GM23338 (cell line): Measurements from ENCODE around the gene MGAT5. TPM values are rescaled to one million over a fixed set of nuclear protein-coding genes. Genes with fewer than 3 reads are reported as not detected.

ENCODE experiments used
- ATAC-seq: fragments of 200-7000 bp; cut with Tn5 transposase; 3 replicates; pipeline ENCODE4 v1.9.1; 2020
- DNase-seq: peaks from one replicate; pipeline ENCODE4 v3.0.0-alpha.2; 2015; ENCODE audit warnings: low spot score
- H2AFZ ChIP-seq: fragments of 200-600 bp; sonication (generic); 2 replicates; pipeline ENCODE4 v1.8.0; 2016; ENCODE audit warnings: antibody characterized with exemption, mild to moderate bottlenecking, moderate library complexity
- H3F3A ChIP-seq: fragments of 200-600 bp; sonication (generic); replicated peaks from 2 replicates; pipeline ENCODE4 v1.8.0; 2017; ENCODE audit warnings: antibody characterized with exemption, mixed run types, low read depth
- H3K27ac ChIP-seq: fragments of 200-600 bp; sonication (generic); 2 replicates; pipeline ENCODE4 v1.6.1; 2016; ENCODE audit warnings: low read depth
- H3K27me3 ChIP-seq: fragments of 200-600 bp; sonication (generic); 2 replicates; pipeline ENCODE4 v1.8.0; 2016; ENCODE audit warnings: mild to moderate bottlenecking, mixed run types, moderate library complexity; ENCODE audit not compliant: insufficient read depth
- H3K36me3 ChIP-seq: fragments of 200-600 bp; sonication (generic); 2 replicates; pipeline ENCODE4 v1.8.0; 2016; ENCODE audit warnings: mild to moderate bottlenecking; ENCODE audit not compliant: insufficient read depth
- H3K4me1 ChIP-seq: fragments of 200-600 bp; sonication (generic); 2 replicates; pipeline ENCODE4 v1.8.0; 2016; ENCODE audit warnings: mild to moderate bottlenecking, moderate library complexity; ENCODE audit not compliant: insufficient read depth
- H3K4me2 ChIP-seq: fragments of 200-600 bp; sonication (generic); 2 replicates; pipeline ENCODE4 v1.7.1; 2017; ENCODE audit warnings: mixed run types
- H3K4me3 ChIP-seq: fragments of 200-600 bp; sonication (generic); 2 replicates; pipeline ENCODE4 v1.6.1; 2016; ENCODE audit warnings: mixed run types
- H3K79me2 ChIP-seq: fragments of 200-600 bp; sonication (generic); replicated peaks from 2 replicates; pipeline ENCODE4 v1.8.0; 2017; ENCODE audit warnings: mild to moderate bottlenecking; ENCODE audit not compliant: insufficient read depth
- H3K9me2 ChIP-seq: fragments of 200-600 bp; sonication (generic); 2 replicates; pipeline ENCODE4 v1.8.0; 2017; ENCODE audit not compliant: insufficient read depth
- H4K20me1 ChIP-seq: fragments of 200-600 bp; sonication (generic); replicated peaks from 2 replicates; pipeline ENCODE4 v1.8.0; 2017; ENCODE audit warnings: mild to moderate bottlenecking; ENCODE audit not compliant: insufficient read depth
- H3K27ac Mint-ChIP-seq: 2 replicates; pipeline ENCODE4 v1.8.0; 2020; ENCODE audit warnings: inconsistent platforms, mild to moderate bottlenecking, moderate library complexity, mixed read lengths
- H3K27me3 Mint-ChIP-seq: 3 replicates; pipeline ENCODE4 v1.8.0; 2022; ENCODE audit warnings: low read depth, mild to moderate bottlenecking, moderate library complexity, mixed read lengths, inconsistent platforms; ENCODE audit not compliant: insufficient read depth, poor library complexity
- H3K36me3 Mint-ChIP-seq: 3 replicates; pipeline ENCODE4 v1.8.0; 2021; ENCODE audit warnings: low read depth, mild to moderate bottlenecking, inconsistent platforms, moderate library complexity, mixed read lengths
- H3K4me1 Mint-ChIP-seq: 3 replicates; pipeline ENCODE4 v1.8.0; 2020; ENCODE audit warnings: mild to moderate bottlenecking, inconsistent platforms, mixed read lengths
- H3K4me3 Mint-ChIP-seq: 3 replicates; pipeline ENCODE4 v1.8.0; 2021; ENCODE audit warnings: moderate library complexity, mild to moderate bottlenecking, inconsistent platforms, mixed read lengths
- H3K9me3 Mint-ChIP-seq: 3 replicates; pipeline ENCODE4 v1.8.0; 2020; ENCODE audit warnings: moderate library complexity, mild to moderate bottlenecking, inconsistent platforms, mixed read lengths
- EZH2 ChIP-seq: fragments of 200-600 bp; sonication (generic); IDR thresholded peaks from one replicate; pipeline ENCODE4 v1.8.0; 2017; ENCODE audit warnings: antibody characterized with exemption, mild to moderate bottlenecking, low read depth; ENCODE audit not compliant: unreplicated experiment
- NANOG ChIP-seq: IDR thresholded peaks from 2 replicates; pipeline ENCODE4 v1.6.1; 2016; ENCODE audit warnings: antibody characterized with exemption, borderline replicate concordance
- STAT1 ChIP-seq: IDR thresholded peaks from one replicate; pipeline ENCODE4 v1.6.1; 2016; ENCODE audit warnings: antibody characterized with exemption; ENCODE audit not compliant: unreplicated experiment
- polyA plus RNA-seq: library from polyadenylated mRNA; unstranded; fragments of >200 nt; fragmentation: Nextera tagmentation; extraction: Ambion mirVana; gene quantifications from 2 replicates; pipeline ENCODE4 v1.2.1, GENCODE V29; 2016
- total RNA-seq: library from RNA; depleted of rRNA; stranded (reverse); fragments of >200 nt; shearing (Covaris generic); gene quantifications from 2 replicates; pipeline ENCODE4 v1.2.3, GENCODE V29; 2014
- TF ChIP-seq, protein P1 (sequence below): IDR thresholded peaks from 2 replicates; pipeline ENCODE4 v1.6.1; 2016; ENCODE audit warnings: antibody characterized with exemption
- TF ChIP-seq, protein P2 (sequence below), 2 experiments: fragments of 200-600 bp in 1 of 2; sonication (generic) in 1 of 2; conservative IDR thresholded peaks; 2 replicates each; pipeline versions ENCODE4 v1.5.1 to v1.6.1; 2016 to 2017; ENCODE audit warnings: antibody characterized with exemption in 2 of 2, low read depth in 2 of 2, mild to moderate bottlenecking in 2 of 2, moderate library complexity in 1 of 2
- TF ChIP-seq, protein P3 (sequence below): IDR thresholded peaks from one replicate; pipeline ENCODE4 v1.6.1; 2018; ENCODE audit warnings: antibody characterized with exemption; ENCODE audit not compliant: unreplicated experiment

MGAT5 gene
- total and polyA plus RNA-seq, 2 experiments from 2014 or later = 4.6 to 27.6 TPM

DNA sequence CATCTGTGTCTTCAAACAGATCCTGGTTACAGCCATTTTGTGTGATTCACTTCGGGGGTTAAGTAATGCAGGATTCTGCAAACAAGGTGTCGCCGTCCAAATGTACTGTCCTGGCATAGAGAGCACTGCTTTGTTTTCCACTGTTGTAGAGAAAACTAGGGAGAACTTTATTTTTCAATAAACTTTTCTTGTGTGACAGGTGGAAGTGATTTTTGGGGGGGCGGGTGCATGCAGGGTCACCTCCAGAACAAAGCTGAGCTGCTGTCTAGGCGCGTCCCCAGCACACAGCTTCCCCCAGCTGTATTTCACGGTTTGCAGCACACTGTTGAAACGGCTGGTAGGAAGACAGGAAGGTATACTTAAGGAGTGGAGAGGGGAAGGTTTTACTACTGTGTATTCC is 200.6 kb downstream of the MGAT5 start:
- no peak overlapping the region for H3K27ac Mint-ChIP-seq
- H3K4me3 Mint-ChIP-seq = no peak overlapping the region
- no peaks in the 10 kb centered on the region for H3K27me3 ChIP-seq
- H3K9me2 ChIP-seq = no peaks in the 10 kb centered on the region
- no peak overlapping the region for H3K27ac ChIP-seq
- H3F3A ChIP-seq = no peaks in the 10 kb centered on the region
- H4K20me1 ChIP-seq = no peaks in the 10 kb centered on the region
- no peak overlapping the region for H3K4me2 ChIP-seq
- no peaks in the 10 kb centered on the region for H3K27me3 Mint-ChIP-seq
- H2AFZ ChIP-seq = no peak overlapping the region
- TF ChIP-seq, protein P1, sequence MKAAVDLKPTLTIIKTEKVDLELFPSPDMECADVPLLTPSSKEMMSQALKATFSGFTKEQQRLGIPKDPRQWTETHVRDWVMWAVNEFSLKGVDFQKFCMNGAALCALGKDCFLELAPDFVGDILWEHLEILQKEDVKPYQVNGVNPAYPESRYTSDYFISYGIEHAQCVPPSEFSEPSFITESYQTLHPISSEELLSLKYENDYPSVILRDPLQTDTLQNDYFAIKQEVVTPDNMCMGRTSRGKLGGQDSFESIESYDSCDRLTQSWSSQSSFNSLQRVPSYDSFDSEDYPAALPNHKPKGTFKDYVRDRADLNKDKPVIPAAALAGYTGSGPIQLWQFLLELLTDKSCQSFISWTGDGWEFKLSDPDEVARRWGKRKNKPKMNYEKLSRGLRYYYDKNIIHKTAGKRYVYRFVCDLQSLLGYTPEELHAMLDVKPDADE = no peak
- TF ChIP-seq EZH2 (no peak), STAT1 (no peak), NANOG (no peak)
- TF ChIP-seq, protein P2, sequence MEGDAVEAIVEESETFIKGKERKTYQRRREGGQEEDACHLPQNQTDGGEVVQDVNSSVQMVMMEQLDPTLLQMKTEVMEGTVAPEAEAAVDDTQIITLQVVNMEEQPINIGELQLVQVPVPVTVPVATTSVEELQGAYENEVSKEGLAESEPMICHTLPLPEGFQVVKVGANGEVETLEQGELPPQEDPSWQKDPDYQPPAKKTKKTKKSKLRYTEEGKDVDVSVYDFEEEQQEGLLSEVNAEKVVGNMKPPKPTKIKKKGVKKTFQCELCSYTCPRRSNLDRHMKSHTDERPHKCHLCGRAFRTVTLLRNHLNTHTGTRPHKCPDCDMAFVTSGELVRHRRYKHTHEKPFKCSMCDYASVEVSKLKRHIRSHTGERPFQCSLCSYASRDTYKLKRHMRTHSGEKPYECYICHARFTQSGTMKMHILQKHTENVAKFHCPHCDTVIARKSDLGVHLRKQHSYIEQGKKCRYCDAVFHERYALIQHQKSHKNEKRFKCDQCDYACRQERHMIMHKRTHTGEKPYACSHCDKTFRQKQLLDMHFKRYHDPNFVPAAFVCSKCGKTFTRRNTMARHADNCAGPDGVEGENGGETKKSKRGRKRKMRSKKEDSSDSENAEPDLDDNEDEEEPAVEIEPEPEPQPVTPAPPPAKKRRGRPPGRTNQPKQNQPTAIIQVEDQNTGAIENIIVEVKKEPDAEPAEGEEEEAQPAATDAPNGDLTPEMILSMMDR (conservative IDR thresholded peaks at IDR 0.05; ENCODE audit: low read depth in 2 of 2) = no peak
- TF ChIP-seq, protein P3, sequence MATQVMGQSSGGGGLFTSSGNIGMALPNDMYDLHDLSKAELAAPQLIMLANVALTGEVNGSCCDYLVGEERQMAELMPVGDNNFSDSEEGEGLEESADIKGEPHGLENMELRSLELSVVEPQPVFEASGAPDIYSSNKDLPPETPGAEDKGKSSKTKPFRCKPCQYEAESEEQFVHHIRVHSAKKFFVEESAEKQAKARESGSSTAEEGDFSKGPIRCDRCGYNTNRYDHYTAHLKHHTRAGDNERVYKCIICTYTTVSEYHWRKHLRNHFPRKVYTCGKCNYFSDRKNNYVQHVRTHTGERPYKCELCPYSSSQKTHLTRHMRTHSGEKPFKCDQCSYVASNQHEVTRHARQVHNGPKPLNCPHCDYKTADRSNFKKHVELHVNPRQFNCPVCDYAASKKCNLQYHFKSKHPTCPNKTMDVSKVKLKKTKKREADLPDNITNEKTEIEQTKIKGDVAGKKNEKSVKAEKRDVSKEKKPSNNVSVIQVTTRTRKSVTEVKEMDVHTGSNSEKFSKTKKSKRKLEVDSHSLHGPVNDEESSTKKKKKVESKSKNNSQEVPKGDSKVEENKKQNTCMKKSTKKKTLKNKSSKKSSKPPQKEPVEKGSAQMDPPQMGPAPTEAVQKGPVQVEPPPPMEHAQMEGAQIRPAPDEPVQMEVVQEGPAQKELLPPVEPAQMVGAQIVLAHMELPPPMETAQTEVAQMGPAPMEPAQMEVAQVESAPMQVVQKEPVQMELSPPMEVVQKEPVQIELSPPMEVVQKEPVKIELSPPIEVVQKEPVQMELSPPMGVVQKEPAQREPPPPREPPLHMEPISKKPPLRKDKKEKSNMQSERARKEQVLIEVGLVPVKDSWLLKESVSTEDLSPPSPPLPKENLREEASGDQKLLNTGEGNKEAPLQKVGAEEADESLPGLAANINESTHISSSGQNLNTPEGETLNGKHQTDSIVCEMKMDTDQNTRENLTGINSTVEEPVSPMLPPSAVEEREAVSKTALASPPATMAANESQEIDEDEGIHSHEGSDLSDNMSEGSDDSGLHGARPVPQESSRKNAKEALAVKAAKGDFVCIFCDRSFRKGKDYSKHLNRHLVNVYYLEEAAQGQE = no peak
- peaks cover 11% of the 10 kb centered on the region; the same call in 2 of the 3 replicates for H3K4me1 Mint-ChIP-seq
- DNase-seq = no peak
- ATAC-seq = no peak
- H3K4me3 ChIP-seq = no peak overlapping the region
- no peaks in the 10 kb centered on the region for H3K36me3 ChIP-seq
- no peaks in the 10 kb centered on the region for H3K36me3 Mint-ChIP-seq
- H3K79me2 ChIP-seq = no peaks in the 10 kb centered on the region
- peaks cover 8% of the 10 kb centered on the region; the same call in 1 of the 2 replicates for H3K4me1 ChIP-seq
- no peaks in the 10 kb centered on the region; the same call in 2 of the 3 replicates for H3K9me3 Mint-ChIP-seq

DNA sequence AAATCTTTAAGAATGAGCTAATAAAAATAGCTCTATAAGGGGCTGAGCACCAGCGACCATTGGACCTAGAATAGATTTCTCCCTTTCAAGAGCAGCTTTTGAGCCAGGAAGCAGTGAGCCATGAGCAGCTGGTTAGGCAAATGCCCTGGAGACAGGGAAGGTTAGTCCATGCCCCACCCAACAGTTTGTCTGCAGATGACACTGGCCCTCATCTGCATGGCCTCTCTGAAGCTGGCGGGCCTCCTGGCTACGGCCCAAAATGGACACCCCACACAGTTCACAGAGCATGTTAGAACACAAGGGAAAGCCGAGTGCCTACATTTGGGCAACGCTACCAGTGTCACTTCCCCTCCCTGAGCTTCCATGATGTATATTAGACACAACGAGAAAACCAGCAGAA is 201.1 kb downstream of the MGAT5 start:
- no peaks in the 10 kb centered on the region for H3K36me3 ChIP-seq
- H3K4me1 Mint-ChIP-seq = peaks cover 11% of the 10 kb centered on the region; the same call in 2 of the 3 replicates
- no peaks in the 10 kb centered on the region for H3K36me3 Mint-ChIP-seq
- no peak overlapping the region for H3K4me3 ChIP-seq
- no peak overlapping the region for H3K27ac ChIP-seq
- ATAC-seq (no peak), DNase-seq (no peak)
- no peak overlapping the region for H3K4me3 Mint-ChIP-seq
- H3K79me2 ChIP-seq = no peaks in the 10 kb centered on the region
- H3K4me2 ChIP-seq = no peak overlapping the region
- peaks cover 8% of the 10 kb centered on the region; the same call in 1 of the 2 replicates for H3K4me1 ChIP-seq
- no peaks in the 10 kb centered on the region for H3K27me3 ChIP-seq
- H3F3A ChIP-seq = no peaks in the 10 kb centered on the region
- H3K27me3 Mint-ChIP-seq = no peaks in the 10 kb centered on the region
- no peak overlapping the region for H3K27ac Mint-ChIP-seq
- no peaks in the 10 kb centered on the region; the same call in 2 of the 3 replicates for H3K9me3 Mint-ChIP-seq
- H3K9me2 ChIP-seq = no peaks in the 10 kb centered on the region
- no peak for TF ChIP-seq STAT1
- H2AFZ ChIP-seq = no peak overlapping the region
- H4K20me1 ChIP-seq = no peaks in the 10 kb centered on the region
